Nephron progenitor cell (in vitro differentiated cells): ENCODE measurements around the gene PLA2G6.

Source experiments
- DNase-seq: peaks from one replicate; pipeline ENCODE4 v3.0.0; 2021
- H3K27ac Mint-ChIP-seq: 2 replicates; pipeline ENCODE4 v1.8.0; 2021; ENCODE audit warnings: mild to moderate bottlenecking, moderate library complexity, mixed read lengths
- H3K27me3 Mint-ChIP-seq: 2 replicates; pipeline ENCODE4 v1.8.0; 2021; ENCODE audit warnings: mild to moderate bottlenecking, low read depth, mixed read lengths; ENCODE audit not compliant: poor library complexity
- H3K36me3 Mint-ChIP-seq: 2 replicates; pipeline ENCODE4 v1.8.0; 2021; ENCODE audit warnings: low read depth, mixed read lengths
- H3K4me1 Mint-ChIP-seq: 2 replicates; pipeline ENCODE4 v1.8.0; 2021; ENCODE audit warnings: mixed read lengths
- H3K4me3 Mint-ChIP-seq: 2 replicates; pipeline ENCODE4 v1.8.0; 2021; ENCODE audit warnings: mild to moderate bottlenecking, moderate library complexity, mixed read lengths
- H3K9me3 Mint-ChIP-seq: 2 replicates; pipeline ENCODE4 v1.8.0; 2021; ENCODE audit warnings: mild to moderate bottlenecking, moderate library complexity, mixed read lengths
- CTCF ChIP-seq: fragments of 200-600 bp; sonication (generic); IDR thresholded peaks from 2 replicates; pipeline ENCODE4 v1.5.0; 2021; ENCODE audit warnings: antibody characterized with exemption

Gene PLA2G6

GRCh38 chr22:38144025-38144405 lies 37.6 kb downstream of the PLA2G6 start:
- H3K27me3 Mint-ChIP-seq, result peaks cover 4% of the 10 kb centered on the region
- no peaks in the 10 kb centered on the region for H3K9me3 Mint-ChIP-seq
- no peak for TF ChIP-seq CTCF
- no peak for DNase-seq
- no peak overlapping the region for H3K27ac Mint-ChIP-seq
- H3K4me3 Mint-ChIP-seq, result no peak overlapping the region
- H3K36me3 Mint-ChIP-seq, result peaks cover 4% of the 10 kb centered on the region
- peaks cover 6% of the 10 kb centered on the region for H3K4me1 Mint-ChIP-seq

DNA sequence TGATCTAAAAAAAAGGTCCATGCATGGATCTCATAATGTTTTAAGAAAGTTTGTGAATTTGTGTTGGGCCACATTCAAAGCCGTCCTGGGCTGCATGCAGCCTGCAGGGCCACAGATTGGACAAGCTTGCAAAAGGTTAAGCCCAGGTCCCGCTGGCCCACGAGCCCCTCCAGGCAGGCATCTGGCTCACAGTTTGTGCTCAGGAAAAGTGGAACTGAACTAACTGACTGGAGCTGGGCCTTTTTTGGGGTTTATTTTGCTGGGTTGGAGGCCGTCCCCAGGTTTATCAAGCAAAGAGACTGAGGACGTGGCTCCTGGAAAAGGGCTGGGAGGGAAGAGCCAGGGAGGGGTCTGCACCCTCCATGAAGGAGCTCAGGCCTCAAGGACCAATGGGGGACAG lies 39.0 kb downstream of the PLA2G6 start:
- H3K27me3 Mint-ChIP-seq, result peaks cover 7% of the 10 kb centered on the region
- H3K4me3 Mint-ChIP-seq, result no peak overlapping the region
- H3K9me3 Mint-ChIP-seq, result no peaks in the 10 kb centered on the region
- H3K27ac Mint-ChIP-seq, result no peak overlapping the region
- no peak for TF ChIP-seq CTCF
- H3K4me1 Mint-ChIP-seq, result peaks cover 6% of the 10 kb centered on the region
- peaks cover 4% of the 10 kb centered on the region for H3K36me3 Mint-ChIP-seq
- DNase-seq, result no peak

DNA sequence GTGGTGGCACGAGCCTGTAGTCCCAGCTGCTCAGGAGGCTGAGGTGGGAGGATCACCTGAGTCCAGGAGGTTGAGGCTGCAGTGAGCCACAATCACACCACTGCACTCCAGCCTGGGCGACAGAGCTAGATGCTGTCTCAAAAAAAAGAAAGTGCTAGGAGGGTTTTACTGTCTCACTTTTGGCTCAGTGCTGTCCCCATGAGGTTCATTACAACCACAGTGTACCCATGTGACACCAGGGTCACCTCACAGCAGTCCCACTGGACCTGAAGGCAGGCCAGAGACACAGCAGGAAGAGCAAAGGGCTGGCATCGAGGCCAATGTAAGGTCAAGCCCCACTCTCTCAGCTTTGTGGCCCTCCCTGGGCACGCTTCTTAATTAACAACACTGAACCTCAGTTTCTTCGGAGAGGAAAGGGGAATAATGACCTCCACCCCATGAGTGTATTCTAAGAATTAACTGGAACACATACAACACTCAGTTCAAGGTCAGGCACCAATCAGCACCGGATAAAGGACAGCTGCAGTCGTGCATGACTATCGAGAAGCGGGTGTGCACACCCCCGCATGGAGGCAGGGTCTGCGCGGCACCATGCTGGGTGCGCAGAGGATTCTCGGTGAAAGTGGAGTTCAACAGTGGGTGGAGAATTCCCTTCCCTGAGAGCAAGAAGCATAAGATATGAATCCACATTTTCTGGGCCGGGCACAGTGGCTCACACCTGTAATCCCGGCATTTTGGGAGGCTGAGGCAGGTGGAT lies 40.2 kb downstream of the PLA2G6 start:
- Mint-ChIP-seq H3K4me3 (no peak overlapping the region), H3K27ac (no peak overlapping the region), H3K27me3 (peaks cover 7% of the 10 kb centered on the region), H3K36me3 (peaks cover 4% of the 10 kb centered on the region), H3K4me1 (peaks cover 6% of the 10 kb centered on the region), H3K9me3 (no peaks in the 10 kb centered on the region)
- no peak for TF ChIP-seq CTCF
- DNase-seq, result no peak

DNA sequence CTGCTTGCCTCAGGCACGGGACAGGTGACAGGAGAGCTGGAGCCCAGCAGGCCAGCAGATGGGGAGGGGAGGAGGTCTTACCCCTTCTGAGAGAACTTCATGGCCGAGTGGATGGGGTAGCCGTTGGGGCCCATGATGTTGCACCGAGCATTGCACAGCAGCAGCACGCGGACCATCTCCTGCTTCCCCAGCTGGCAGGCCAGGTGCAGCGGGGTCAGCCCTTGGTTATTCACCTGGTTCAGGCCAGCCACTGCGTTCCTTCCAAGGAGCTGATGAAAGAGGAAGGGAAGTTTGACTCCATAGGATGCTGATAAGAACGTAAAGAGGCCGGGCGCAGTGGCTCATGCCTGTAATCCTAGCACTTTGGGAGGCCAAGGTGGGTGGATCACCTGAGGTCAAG lies 41.7 kb downstream of the PLA2G6 start:
- Mint-ChIP-seq H3K27ac (no peak overlapping the region), H3K9me3 (no peaks in the 10 kb centered on the region), H3K27me3 (peaks cover 7% of the 10 kb centered on the region), H3K4me1 (peaks cover 6% of the 10 kb centered on the region), H3K36me3 (peaks cover 13% of the 10 kb centered on the region), H3K4me3 (no peak overlapping the region)
- no peak for DNase-seq
- TF ChIP-seq CTCF, result no peak

- Mint-ChIP-seq H3K27ac (no peak overlapping the region), H3K36me3 (peaks cover 18% of the 10 kb centered on the region), H3K4me3 (no peak overlapping the region), H3K4me1 (peaks cover 6% of the 10 kb centered on the region), H3K27me3 (peaks cover 7% of the 10 kb centered on the region), H3K9me3 (no peaks in the 10 kb centered on the region)
- TF ChIP-seq CTCF, result no peak
- no peak for DNase-seq
Observed at GRCh38 chr22:38138961-38139360, 42.7 kb downstream of the PLA2G6 start.
